GM19463 (cell line): ENCODE data around the gene RNU1-3.
A peak's percentile ranks its signal among the peaks of the same experiment; 100 is the strongest.
"Not testable (repeated sequence)": the region's sequence is repeated elsewhere in the genome, so short reads cannot be mapped to it uniquely, and the experiment has no call there.

Experiments used
- ATAC-seq: cut with Tn5 transposase; IDR thresholded peaks from one replicate; pipeline ENCODE4 v1.9.1; 2021; ENCODE audit warnings: mild to moderate bottlenecking, moderate library complexity; ENCODE audit not compliant: unreplicated experiment

Gene RNU1-3

DNA sequence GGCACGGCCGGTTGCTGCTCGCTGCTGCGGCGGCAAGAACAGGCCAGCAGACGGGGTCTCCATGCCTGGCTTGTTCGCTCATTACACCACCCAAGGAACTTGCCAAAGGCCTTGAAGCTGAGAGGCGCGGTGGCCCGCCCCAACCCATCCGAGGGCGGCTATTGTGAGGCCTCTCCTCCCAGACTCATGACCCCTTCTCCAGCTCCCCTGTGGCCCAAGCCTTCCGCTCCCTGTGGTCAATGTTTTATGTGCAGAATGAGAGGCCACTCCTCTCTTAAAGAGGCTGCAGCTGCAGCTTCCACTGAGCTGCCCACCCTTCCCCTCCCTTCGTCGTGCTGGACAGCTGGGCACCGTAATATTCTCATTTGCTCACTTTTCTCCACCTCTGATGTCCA, 27.6 kb upstream of the RNU1-3 start:
- not testable (repeated sequence) for ATAC-seq

DNA sequence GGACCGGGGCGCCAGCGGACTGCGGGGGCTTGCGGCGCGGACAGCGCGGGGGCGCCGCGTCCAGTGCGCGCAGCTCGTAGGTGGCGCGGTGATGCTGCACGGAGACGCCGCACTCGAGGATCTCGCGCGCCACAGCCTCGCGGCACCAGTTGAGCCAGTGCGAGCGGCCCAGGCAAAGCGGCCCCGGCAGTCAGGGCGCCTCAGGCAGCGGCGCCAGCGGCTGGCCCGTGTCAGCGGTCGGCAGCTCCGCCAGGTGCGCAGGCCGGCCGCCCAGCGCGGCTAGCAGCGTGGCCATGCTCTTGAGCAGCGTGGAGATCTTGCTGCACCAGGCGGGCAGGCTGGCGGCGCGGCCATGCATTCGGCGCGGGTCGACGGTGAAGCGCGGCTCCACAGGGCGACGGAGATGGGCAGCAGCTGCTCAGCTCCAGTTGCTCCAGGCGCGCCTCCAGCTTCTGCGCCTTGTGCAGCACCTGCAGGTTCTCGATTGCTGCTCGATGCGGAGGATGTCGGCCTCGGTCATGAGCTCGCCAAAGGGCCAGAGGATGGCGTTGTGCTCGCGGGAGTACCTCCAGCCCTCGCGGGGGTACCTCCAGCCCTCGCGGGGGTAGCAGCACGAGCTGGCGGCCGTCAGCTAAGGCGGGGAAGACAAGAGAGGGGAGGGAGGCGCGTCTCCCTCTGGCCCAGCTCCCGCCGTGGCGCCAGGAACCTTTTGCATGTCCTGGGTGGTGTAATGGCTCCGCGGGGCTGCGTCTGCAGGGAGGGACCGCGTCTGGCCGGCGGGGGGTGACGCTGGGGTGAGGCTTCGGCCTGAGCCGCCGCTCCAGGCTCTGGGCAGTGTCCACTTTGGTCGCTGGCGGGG, 26.9 kb upstream of the RNU1-3 start:
- ATAC-seq, result not testable (repeated sequence)

DNA sequence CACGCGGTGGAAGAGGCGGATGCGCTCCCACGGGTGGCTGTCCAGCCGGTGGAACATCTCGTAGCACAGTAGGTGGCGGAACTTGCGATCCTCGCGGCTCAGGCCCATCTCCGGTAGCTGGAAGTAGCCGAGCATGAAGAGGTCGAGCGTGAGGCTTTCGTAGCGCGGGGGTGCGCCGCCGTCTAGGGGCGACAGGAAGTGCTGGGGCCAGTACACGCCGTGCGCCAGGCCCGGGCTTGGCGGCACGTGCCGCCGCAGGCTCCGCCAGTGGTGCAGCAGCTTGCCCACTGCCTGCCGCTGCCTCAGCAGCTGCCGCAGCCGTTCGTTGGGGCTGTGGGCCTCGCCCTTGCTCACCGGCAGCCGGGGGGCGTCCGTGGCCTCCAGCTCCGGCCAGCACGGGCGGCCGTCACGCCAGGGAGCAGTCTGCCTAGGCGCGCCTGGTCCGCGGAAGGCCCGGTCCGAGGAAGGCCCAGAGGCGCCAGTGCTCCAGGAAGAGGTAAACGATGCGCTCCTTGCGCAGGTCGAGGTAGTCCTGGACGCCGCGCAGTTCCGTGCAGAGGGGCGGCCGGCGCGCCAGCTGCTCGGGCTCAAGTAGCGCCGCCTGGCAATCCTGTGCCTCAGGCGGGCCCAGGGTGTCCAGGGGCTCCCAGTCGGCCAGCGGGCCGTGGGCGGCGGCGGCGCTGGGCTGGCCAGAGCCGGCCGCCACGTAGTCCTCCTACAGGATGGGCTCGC, 26.1 kb upstream of the RNU1-3 start:
- ATAC-seq, result not testable (repeated sequence)

DNA sequence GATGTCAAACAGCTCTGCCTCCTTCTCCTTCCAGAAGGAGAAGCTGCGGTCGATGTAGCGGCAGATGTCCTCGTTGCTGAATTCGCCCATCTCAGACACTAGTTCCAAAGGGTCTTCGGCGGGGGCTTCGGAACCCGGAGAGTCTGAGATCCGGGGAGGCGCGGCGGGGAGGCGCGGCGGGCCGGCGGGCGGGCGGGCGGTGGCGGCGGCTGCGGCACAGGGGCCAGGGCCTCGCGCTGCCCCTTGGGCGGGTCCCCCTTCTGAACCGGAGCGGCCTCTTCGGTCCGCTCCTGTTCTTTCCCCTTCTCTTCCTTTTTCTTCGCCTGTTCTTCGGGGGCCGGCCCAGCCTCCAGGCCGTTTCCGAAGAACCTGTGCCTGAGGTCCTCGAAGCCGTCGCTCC, 25.5 kb upstream of the RNU1-3 start:
- ATAC-seq, result not testable (repeated sequence)

DNA sequence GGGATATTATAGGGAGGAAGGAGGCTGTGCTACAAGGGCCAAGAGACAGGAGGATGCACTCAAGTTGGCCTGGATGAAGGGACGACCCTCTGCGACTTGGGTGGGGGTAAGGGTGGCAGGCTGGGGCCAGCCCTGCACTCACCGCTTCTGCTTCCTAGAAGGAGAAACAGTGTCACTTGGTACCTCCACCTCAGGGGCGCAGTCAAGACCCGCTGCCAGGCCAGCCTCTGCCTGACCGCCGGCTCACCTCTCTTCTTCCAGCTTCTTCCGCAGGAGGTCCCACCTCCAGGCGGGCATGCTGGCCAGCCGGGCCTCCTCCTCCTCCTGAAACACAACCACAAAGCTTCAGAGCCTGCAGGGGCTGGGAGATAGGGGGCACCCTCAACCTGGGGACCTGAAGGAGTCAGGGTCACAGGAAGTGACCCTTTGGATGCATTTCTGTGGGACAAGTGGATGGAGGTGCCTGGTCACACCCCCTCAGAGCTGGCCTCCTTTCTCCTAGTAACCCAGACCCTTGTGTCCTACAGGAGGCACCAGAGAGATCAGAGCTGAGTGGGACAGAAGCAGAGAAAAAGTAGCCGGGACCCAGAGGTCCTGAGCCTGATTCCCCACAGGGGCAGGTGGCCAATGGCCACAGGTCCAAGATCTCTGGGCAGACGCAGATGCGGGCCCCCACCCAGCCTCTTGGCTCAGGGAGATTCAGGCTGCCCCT, 24.4 kb upstream of the RNU1-3 start:
- ATAC-seq, result not testable (repeated sequence)

DNA sequence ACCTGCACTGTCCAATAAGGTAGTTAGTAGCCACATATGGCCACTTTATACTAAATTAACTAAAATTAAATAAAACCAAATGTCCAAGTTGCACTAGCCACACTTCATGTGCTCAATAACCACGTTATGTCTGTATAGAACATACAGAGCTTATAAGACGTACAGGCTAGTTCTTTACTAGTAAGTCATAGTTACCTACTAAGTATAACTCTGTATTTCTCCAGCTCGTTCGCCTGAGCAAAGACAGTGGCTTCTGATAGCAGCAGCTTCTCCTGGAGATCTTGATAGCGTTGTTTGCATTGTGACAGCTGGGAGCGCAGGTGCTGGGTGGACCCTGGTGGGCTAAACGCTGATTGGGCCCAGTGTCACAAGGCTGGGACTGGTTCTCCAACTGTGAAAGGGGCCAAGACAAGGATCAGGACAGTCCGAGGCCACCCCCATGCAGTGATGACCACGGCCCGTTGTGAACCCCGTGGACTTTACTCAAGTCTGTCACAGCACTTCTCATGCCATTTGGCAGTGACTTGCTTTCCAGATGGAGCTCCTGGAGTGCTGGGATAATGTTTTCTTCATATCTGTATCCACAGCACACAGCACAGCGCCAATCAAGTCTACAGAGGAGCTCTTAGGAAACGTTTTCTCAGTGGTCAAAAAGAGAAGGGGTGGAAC, 20.5 kb upstream of the RNU1-3 start:
- ATAC-seq, result not testable (repeated sequence)

DNA sequence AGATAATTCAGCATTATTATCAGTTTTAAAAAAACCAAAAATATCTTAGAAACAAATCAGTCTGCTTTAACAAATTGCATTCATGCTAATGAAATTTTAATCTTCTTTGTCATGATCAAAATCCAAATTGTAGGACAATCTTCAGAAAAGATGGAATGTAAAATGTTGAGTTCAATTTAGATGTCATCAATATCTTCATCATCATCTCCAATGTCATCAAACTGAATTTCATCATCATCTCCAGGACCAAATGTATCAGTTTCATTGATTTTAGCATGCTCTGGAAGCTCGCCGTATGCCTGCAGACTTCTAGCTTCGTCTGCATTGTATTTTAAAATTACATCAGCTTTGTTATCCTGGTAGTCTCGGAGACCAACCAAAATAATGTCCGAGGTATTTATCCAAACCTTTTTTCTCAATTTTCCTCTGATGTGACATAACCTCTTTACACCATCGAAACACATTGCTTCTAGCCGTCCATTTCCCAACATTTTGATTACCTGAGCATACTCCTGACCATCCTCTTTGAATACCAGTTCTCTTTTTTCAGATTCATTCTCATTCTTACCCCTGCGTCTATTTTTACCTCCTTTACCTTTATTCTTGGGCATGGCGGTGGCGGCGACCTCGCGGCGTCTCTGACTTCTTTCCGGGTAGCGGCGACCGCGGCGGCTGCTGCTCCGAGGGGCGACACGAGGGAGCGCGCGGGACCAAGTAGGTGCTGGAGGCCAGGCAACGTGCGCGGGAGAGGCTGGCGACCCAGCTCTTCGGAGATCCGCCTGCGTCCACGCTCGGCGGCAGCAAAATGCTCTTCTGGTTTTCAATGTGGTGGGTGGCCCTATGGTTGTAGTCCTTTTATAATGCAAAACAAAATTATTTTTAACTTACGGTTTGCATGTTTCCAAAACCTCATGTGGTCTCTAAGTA, 19.0 kb upstream of the RNU1-3 start:
- ATAC-seq, result not testable (repeated sequence)

DNA sequence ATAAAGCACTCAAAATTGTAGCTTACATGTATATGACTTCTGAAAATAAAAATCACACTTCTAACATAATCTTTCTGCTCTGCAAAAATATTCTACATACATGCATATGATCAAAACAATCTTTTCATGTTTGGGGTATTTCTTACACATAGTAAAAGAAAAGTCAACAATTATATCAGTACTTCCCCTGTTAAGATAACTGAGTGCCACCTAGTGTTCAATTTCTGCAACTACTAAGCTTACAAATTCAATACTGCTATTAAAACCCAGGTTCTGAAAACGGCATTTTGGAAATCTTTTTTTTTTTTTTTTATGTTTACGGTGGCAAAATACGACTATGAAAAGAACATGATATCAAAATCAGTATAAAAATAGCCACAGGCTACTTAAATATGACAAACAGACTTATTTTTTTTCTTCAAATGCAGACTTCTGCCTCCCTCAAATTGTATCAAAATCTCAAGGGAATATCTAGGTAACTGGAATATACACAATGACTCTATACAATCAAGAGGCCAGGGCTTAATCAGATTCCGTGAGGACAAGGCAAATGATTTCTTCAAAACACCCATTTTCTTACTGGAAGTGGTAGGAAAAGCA, 18.1 kb upstream of the RNU1-3 start:
- ATAC-seq, result not testable (repeated sequence)

DNA sequence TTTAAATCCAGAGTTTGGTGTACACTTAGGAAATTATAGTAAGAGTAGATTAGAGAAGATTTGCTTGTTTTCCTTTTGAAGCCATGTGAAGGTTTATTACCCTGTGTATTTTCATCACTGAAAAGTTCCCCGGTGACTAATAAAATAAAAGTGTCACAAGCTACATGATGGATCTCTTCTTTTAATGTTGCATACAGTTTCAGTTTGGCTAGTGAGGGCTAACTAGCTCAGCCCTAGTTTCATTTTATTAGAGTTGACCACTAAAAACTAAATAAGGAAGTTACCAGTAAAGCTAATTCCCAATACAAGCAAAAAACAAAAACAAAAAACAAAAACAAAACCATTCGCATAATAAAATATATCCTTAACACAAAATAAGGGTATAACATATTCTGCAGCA, 17.4 kb upstream of the RNU1-3 start:
- ATAC-seq, result peak; percentile 45

DNA sequence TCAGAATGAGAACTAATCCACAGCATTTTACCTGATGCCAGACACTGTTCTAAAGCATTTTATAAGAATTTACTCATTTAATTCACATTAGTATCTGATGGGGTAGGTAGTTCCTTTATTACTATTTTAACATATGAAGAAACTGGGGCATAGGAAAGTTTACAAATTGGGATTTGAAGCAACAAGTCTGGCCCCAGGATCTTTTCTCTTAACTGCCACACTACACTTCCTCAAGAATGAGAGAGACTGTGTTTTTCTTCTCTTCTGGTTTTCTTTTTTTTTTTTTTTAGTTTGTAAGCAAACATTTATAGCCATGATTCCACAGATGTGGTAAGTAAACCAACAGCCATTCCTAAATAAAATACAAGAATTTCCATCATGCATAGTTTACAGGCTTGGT, 16.1 kb upstream of the RNU1-3 start:
- not testable (repeated sequence) for ATAC-seq

DNA sequence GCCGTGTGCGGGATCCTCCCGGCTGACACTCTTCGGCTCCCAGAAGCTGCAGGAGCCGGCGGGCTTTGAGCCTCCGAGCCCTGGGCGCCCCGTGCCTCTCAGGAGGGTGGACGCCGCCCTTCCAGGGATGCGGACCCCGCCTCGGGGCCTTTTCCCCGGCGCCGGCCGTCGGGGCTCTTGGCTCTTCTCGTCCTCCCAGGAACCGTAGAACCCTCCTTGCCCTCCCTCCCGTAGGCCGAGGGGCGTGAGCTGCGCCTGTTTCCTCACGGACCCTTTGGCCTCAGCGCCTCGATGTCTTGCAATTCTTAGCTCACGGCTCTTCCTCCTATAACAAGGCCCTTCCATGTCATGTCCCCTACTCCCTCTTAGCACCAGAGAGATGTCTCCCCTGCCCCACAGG, 13.6 kb upstream of the RNU1-3 start:
- ATAC-seq, result not testable (repeated sequence)

DNA sequence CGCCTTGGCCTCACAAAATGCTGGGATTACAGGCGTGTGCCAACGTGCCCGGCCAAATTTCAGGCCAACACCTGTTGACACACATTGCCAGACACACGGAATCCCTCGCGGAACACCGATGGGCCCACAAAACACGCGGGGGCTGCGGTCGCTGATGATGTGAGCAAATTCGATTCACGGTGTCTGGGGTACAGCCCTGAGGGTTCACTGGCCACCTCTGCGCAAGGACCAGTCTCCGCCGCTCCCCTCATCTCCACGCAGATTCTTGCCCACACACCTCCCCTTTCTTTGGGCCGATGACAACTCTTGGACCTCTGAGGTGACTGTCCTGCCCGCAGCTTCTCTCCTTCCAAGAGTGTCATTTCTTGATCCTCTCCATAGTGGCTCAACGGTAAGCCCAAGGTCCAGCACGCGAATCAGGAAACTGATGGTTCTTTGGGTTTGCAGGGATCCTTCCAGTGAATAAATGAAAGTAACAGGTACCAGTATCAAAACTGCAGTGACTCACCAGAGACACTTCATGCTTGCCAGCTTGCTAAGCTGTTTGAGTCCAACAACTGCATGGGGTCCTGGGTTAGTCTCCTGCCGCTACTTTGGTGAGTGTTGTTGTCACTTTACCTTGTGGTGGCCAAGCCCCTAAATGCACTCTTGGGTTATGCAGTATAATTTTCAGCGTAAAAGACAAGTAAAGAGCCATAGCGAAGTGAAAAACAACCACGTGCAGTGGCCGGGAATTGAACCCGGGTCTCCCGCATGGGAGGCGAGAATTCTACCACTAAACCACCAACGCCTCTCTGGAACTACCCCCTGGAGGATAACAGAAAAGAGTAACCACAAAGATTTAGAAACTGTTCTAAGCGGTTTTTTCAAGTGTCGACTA, 11.0 kb upstream of the RNU1-3 start:
- ATAC-seq, result no peak

DNA sequence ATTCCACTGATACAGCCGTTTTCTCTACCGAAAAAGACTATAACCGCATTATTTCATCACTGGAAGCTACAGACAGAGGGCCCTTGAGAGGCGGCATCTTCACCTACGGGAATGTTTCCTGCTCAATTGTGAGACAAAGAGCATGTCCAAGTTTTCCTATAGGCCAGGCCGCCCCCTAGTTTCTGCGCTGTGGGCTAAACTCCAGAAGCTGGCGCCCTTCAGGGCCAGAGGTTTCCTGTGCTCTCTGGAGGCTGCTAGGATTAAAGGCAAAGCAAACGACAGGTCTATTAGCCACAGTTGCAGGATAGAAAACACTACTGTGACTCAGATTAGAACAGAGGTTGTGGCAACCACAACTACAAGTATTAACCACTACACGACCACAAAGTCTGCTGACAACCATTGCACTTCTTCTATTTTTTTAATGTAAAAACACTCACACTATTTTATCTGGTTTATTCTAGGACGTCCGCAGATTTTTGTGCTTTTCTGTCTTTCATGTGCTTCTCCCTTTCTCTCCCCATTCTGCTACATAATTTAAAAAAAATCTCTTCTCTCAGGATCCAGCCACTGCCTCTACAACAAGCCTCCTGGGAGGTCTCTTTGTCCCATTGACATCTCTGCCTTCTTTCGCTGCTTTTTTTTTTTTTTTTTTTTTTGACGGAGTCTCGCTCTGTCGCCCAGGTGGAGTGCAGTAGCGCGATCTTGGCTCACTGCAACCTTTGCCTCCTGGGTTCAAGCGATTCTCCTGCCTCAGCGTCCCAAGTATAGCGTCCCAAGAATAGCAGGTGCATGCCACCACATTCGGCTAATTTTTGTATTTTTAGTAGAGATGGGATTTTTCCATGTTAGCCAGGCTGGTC, 10.1 kb upstream of the RNU1-3 start:
- not testable (repeated sequence) for ATAC-seq

DNA sequence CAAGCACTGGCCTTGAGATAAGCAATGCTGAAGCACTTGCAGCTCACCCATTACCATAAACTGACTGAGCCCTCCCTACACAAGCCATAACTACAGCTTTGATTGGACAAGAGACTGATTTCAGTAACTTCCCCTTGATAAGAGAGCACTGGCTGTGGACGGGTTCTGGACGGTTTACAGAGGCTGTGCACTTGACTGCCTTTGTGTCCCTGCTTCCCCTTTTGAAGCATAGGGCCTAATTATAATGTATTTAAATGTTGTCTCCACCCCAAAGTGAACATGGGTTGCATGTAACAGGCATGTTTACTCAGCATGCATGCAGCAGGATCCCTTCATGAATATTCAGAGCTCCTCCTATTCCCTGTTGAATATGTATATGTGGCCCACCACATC, 8.4 kb upstream of the RNU1-3 start:
- ATAC-seq, result not testable (repeated sequence)

DNA sequence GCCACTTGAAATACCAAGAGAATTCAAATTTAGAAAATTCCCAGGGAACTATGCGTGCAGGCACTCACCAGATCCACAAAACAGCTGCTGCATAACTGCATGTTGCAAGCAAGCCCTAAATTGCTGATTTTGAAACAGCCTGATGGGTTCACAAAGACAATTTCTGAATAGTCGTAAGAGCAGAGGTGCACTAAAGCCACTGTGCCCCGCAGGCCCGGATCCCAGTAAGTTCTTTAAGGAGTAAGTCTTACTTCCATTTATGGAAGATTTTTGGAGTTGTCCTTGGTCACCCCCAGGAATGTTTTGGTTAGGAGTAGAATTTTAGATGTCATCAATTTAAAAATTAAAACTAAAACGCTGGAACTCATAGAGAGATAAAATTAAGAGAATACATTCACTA, 7.2 kb upstream of the RNU1-3 start:
- ATAC-seq, result not testable (repeated sequence)

DNA sequence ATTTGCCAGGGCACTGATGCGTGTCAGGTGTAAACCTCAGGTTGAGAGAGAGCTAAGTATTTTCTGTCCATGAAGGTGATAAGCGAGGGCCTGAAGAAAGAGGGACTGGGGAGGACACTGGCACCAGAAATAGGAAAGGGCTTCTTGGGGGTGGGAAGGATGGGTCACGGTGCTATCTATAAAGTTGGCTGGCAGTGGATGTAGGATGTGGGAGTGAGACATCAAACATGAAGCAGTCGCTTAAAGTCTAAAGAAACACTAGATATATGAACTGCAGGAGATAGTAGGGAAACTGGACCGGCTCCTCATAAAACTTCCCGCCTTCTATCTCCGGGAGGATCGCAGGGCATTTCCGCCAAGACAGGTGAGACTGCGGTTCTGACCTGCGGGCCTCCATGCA, 912 bp downstream of the RNU1-3 start:
- not testable (repeated sequence) for ATAC-seq

DNA sequence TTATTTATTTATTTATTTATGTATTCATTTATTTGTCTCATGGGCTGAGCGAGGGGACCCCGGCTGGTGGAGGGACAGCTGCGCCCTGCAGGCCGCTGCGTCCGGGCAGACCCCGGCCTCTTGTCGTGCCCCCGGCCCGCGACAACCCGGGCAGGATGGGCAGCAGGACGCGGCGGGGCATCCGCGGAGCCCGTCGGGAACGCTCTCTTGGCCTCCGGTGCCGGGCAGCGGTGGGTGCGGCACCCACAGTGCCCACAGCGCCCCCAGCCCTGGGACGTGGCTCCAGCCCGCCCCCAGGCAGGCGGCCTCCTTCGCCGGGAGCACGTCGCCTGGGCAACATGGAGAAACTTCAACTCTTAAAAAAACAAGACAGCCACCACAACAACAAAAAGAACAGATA, 8.5 kb downstream of the RNU1-3 start:
- not testable (repeated sequence) for ATAC-seq
